ENCODE measurements around the gene PTPRE. TPM values are rescaled to one million over a fixed set of nuclear protein-coding genes. Genes with fewer than 3 reads are reported as not detected.

The PTPRE gene
- total RNA-seq, 1 donor from 2014 or later = 70.6 TPM

GRCh38 chr10:128062881-128063563 lies 156.1 kb downstream of the PTPRE start:
- no peak for TF ChIP-seq CTCF (IDR thresholded peaks at IDR 0.05)
- H3K9me3 ChIP-seq = no peaks in the 10 kb centered on the region
- H3K27ac ChIP-seq = peak overlapping the region; percentile 64
- no peaks in the 10 kb centered on the region for H3K27me3 ChIP-seq
- H3K36me3 ChIP-seq = peaks cover 66% of the 10 kb centered on the region
- ATAC-seq (peak; percentile 41), DNase-seq (peak; percentile 67)
- no peak overlapping the region for H3K4me3 ChIP-seq
- intact Hi-C loops (cut with DNase I) = no loop called here
- H3K4me1 ChIP-seq = peaks cover 37% of the 10 kb centered on the region

GRCh38 chr10:128063736-128064107 lies 156.8 kb downstream of the PTPRE start:
- DNase-seq = peak; percentile 70
- intact Hi-C loops (cut with DNase I) = no loop called here
- Histone ChIP-seq H3K27me3 (no peaks in the 10 kb centered on the region), H3K27ac (peak overlapping the region; percentile 64), H3K9me3 (no peaks in the 10 kb centered on the region), H3K4me3 (no peak overlapping the region), H3K36me3 (peaks cover 69% of the 10 kb centered on the region), H3K4me1 (peaks cover 37% of the 10 kb centered on the region)
- no peak for TF ChIP-seq CTCF (IDR thresholded peaks at IDR 0.05)
- ATAC-seq = peak; percentile 6

- Histone ChIP-seq H3K4me3 (no peak overlapping the region), H3K36me3 (peaks cover 72% of the 10 kb centered on the region)
Measured at GRCh38 chr10:128064108-128064969, 157.4 kb downstream of the PTPRE start.

GRCh38 chr10:128064970-128065580 lies 158.2 kb downstream of the PTPRE start:
- H3K9me3 ChIP-seq = no peaks in the 10 kb centered on the region
- H3K4me1 ChIP-seq = peaks cover 37% of the 10 kb centered on the region
- H3K36me3 ChIP-seq = peaks cover 75% of the 10 kb centered on the region
- ATAC-seq = peak; percentile 9
- no peaks in the 10 kb centered on the region for H3K27me3 ChIP-seq
- peak overlapping the region; percentile 64 for H3K27ac ChIP-seq
- intact Hi-C loops (cut with DNase I) = no loop called here
- no peak for DNase-seq
- TF ChIP-seq CTCF (IDR thresholded peaks at IDR 0.05) = no peak
- H3K4me3 ChIP-seq = no peak overlapping the region

More at GRCh38 chr10:128064108-128064969, 157.4 kb downstream of the PTPRE start:
- Histone ChIP-seq H3K4me1 (peaks cover 37% of the 10 kb centered on the region), H3K27ac (peak overlapping the region; percentile 64), H3K27me3 (no peaks in the 10 kb centered on the region), H3K9me3 (no peaks in the 10 kb centered on the region)
- no peak for TF ChIP-seq CTCF (IDR thresholded peaks at IDR 0.05)
- DNase-seq (peak; percentile 82), ATAC-seq (peak; percentile 69)
- intact Hi-C loops (cut with DNase I) = no loop called here

- Histone ChIP-seq H3K9me3 (no peaks in the 10 kb centered on the region), H3K4me1 (peaks cover 37% of the 10 kb centered on the region), H3K27ac (no peak overlapping the region), H3K27me3 (no peaks in the 10 kb centered on the region), H3K36me3 (peaks cover 76% of the 10 kb centered on the region), H3K4me3 (no peak overlapping the region)
- DNase-seq (peak; percentile 45), ATAC-seq (no peak)
- no peak for TF ChIP-seq CTCF (IDR thresholded peaks at IDR 0.05)
- intact Hi-C loops (cut with DNase I) = no loop called here
Measured at GRCh38 chr10:128065881-128066534, 159.1 kb downstream of the PTPRE start.

Data from upper lobe of right lung (tissue), 1 donor.